Measurements from ENCODE around the gene RAB11A. TPM values are rescaled to one million over a fixed set of nuclear protein-coding genes. Genes with fewer than 3 reads are reported as not detected.
A peak's percentile ranks its signal among the peaks of the same experiment; 100 is the strongest.

Gene RAB11A
- total RNA-seq, 1 experiment from 2014 or later: 231 TPM

DNA sequence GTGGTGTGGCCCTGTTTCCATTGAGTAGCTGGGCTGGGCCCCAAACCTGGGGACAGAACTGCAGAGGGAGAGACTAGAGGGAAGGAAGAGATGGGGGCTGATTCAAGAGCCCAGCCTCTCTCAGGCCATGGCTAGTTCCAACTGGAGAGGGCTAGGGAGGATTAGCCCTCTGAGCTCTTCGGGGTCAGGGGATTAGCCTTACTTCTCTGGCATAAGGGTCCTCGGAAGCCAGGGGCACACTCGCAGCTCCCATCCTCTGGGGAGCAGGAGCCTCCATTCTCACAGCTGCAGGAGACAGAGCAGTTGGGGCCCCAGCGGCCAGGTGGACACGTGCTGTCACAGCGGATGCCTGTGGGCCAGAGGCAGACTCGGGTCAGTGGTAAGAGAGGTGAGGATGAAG lies 53.3 kb downstream of the RAB11A start:
- DNase-seq (ENCODE audit: low read depth): no peak
- in situ Hi-C loops (cut with HindIII; ENCODE audit: low pct_unique_long_range_greater_than_20kb, low sequenced_read_pairs): no loop called here

DNA sequence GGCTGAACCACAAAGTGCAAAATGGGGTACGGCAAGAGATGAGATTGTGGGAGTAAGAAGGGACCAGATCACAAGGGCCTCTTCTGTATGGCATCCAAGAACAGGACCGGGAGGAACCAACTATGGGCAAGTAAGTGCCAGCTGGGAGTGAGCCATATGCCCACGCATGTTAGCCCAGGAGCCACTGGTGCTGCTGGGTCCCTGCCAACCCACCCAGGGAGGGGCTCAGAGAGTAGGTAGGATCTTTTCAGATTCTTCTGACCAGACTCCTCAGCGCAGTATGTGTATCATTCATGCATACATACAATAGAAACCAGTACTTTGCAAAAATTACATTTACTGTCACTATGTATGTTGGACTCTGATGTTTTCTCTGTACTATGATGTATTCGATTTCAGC lies 54.0 kb downstream of the RAB11A start:
- in situ Hi-C loops (cut with HindIII; ENCODE audit: low pct_unique_long_range_greater_than_20kb, low sequenced_read_pairs): no loop called here

DNA sequence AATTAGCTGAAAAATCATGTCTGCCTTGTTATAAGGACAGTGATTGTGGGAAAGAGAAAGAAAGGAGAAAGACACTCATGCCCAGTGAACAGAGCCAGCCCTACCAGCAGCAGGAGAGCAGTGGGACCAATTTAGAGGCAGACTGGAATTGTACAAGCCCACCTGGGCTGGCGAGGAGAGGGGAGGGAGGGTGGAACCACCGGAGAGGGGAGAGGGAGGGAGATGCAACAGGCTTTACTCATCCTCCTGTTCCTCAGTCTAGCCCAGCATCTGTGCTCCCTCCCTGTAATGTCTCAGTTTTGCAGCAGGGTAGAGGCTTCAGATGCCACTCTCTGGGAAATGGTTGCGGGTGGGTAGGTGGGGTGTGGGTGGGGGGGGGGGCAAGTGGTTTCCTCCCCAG lies 54.7 kb downstream of the RAB11A start:
- in situ Hi-C loops (cut with HindIII; ENCODE audit: low pct_unique_long_range_greater_than_20kb, low sequenced_read_pairs): no loop called here
- DNase-seq (ENCODE audit: low read depth): no peak

More for the DNA sequence above, 54.0 kb downstream of the RAB11A start:
- no peak for DNase-seq (ENCODE audit: low read depth)

DNA sequence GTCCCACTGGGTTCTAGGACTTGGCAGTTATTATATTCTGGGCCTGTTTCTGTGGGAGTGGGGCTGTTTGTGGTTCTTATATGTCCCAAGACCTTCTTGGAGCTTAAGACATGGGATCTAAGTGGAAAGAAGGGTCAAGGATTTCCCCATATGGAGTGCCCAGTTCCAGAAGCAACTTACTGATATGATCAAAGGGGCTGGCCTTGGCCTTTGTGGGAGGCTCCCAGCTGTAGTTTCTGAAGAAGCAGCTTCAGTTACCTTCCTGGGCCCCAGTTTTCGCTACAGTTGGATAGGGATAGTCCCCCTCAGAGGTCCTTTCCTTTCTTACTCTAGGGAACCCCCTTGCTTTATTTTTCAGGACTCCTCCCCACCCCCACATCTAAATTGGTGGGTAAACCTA lies 56.0 kb downstream of the RAB11A start:
- in situ Hi-C loops (cut with HindIII; ENCODE audit: low pct_unique_long_range_greater_than_20kb, low sequenced_read_pairs): no loop called here
- DNase-seq (ENCODE audit: low read depth): no peak

DNA sequence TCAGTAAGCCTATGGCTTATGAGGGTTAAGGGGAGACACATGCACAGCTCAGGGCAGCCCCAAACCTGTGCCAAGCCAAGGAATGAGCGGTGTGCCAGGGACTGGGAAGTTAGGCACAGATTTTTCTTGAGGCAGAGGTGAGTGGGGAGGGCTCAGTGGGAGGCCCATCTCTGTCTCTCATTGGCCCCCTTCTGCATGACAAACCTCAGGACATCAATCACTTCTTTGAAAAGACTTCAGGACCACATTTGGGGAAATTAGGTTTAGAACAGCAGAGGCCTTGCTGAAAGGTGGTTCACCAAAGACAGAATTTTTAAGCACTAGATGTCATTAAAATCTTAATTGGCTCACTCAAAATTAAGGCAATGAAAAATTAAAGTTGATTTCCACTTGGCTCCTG lies 57.2 kb downstream of the RAB11A start:
- no peak for DNase-seq (ENCODE audit: low read depth)
- in situ Hi-C loops (cut with HindIII; ENCODE audit: low pct_unique_long_range_greater_than_20kb, low sequenced_read_pairs): no loop called here

DNA sequence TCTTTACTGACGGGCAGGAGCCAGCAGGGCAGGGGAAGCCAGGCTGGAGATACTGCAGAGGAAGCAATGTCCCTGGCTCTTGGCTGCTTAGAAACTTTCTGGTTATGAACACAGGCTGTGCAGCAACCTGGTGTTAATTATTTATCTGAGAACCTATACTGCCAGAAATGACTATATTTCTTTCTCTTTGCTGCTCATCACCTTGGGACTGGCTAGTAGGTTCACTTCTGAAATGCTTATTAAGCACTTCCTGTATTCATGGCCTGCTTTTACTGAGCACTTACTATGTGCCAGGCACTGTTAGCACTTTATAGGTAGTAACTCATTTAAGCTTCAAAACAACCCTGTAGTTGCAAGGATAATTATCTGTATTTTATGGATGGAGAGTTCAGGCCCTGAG lies 57.6 kb downstream of the RAB11A start:
- in situ Hi-C loops (cut with HindIII; ENCODE audit: low pct_unique_long_range_greater_than_20kb, low sequenced_read_pairs): no loop called here
- DNase-seq (ENCODE audit: low read depth): no peak

DNA sequence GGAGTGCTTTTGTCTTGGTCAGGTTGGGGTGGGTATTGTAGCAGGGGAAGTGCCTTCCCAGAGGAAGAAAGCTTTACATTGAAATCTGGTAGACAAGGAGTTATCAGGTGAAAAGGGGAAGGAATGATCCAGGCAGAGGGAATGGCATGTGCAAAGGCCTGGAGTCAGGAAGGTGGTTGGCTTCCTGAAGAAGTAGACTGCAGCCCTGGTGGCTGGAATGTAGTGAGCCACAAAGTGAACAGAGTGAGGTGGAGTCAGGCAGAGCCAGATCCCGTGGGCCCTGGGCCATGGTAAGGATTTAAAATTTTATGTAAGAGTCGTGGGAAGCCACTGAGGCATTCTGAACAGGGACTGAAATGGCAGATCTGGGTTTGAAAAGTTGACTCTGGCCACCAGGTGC lies 58.3 kb downstream of the RAB11A start:
- no peak for DNase-seq (ENCODE audit: low read depth)
- in situ Hi-C loops (cut with HindIII; ENCODE audit: low pct_unique_long_range_greater_than_20kb, low sequenced_read_pairs): no loop called here

DNA sequence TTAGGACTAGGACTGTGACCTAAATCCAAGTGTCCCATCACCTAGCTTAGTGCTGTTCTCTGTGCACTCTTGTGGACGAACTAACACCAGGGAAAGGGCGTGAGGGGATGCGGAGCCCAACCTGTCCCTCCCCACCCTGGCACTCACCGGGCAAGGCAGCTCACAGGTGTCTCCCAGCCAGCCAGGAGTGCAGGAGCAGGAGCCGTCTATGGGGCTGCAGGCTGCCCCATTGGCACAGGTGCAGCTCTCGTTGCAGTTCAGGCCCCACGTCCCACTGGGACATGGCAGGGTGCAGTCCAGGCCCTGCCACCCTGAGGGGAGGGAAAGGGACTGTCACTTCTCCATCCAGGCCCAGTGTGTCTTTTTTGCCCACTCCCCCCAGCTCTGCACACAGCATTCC lies 60.3 kb downstream of the RAB11A start:
- in situ Hi-C loops (cut with HindIII; ENCODE audit: low pct_unique_long_range_greater_than_20kb, low sequenced_read_pairs): no loop called here
- DNase-seq (ENCODE audit: low read depth): no peak

DNA sequence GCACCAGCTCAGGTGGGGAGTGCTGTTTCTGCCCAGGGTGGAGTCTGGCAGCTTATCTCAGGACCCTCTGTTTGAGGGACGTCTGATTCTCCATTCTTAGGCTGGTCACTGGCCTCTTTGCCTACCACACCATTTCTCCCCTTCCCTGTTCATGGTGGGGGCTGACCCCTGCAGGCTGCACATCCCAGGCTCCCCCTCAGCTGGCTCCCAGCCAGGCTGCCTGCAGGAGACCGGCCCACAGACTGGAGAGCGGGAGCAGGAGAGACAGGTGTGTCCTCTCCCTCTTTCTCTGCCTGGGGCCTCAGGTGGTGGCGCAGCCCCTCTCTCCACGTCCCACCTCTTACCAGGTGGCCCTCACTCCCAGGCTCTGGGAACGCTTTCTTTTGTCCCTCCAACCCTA lies 60.8 kb downstream of the RAB11A start:
- DNase-seq (ENCODE audit: low read depth): no peak
- in situ Hi-C loops (cut with HindIII; ENCODE audit: low pct_unique_long_range_greater_than_20kb, low sequenced_read_pairs): no loop called here

DNA sequence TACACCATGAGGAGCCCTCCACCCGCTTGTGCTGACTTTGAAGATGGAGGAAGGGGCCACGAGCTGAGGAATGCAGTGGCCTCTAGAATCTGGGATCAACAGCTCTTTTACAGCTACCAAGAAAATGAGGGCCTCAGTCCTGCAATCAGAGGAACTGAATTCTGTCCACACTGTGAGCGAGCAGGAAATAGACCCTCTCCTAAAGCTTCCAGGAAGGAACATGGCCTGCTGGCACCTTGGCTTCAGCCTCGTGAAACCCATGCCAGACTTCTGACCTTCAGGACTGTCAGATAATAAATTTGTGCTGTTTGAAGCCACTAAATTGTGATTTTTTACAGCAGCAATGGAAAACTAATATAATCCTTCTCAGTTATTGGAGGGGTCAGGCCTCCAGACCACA lies 61.9 kb downstream of the RAB11A start:
- no peak for DNase-seq (ENCODE audit: low read depth)
- in situ Hi-C loops (cut with HindIII; ENCODE audit: low pct_unique_long_range_greater_than_20kb, low sequenced_read_pairs): no loop called here

DNA sequence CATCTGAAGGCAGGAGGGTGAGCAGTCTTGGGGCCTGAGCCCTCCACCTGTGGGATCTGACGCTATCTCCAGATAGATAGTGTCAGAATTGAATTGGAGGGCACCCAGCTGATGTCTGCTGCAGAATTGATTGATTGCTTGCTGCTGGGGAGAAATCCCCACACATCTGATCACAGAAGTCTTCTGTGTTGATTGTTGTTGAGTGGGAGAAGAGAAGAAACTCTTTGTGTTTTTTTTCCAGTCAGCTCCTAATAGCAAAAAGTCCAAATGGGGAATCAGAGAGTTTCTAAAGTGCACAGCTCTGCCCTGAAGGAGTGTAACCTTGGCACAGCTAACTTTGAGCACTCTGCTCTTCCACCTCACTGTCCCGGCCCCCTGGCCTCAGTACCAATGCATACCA lies 66.1 kb downstream of the RAB11A start:
- in situ Hi-C loops (cut with HindIII; ENCODE audit: low pct_unique_long_range_greater_than_20kb, low sequenced_read_pairs): no loop called here
- no peak for DNase-seq (ENCODE audit: low read depth)

DNA sequence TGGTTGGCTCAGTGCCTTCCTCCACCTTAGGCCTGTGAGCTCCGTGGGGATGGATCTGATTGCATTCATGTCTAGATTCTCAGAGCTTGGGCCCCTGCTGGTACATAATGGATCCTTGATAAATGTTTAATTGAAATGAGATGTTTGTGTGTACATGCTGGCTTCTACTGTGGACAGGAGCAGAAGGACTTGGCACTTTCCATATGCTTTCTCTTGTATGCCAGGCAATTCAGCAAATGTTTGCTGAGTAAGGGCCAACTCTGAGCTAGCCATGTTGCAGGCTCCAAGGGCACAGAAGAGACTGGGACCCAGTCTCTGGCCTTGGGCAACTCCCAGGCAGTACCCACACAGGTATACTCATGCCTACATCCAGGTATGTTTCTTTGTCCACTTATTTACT lies 67.0 kb downstream of the RAB11A start:
- in situ Hi-C loops (cut with HindIII; ENCODE audit: low pct_unique_long_range_greater_than_20kb, low sequenced_read_pairs): no loop called here
- no peak for DNase-seq (ENCODE audit: low read depth)

DNA sequence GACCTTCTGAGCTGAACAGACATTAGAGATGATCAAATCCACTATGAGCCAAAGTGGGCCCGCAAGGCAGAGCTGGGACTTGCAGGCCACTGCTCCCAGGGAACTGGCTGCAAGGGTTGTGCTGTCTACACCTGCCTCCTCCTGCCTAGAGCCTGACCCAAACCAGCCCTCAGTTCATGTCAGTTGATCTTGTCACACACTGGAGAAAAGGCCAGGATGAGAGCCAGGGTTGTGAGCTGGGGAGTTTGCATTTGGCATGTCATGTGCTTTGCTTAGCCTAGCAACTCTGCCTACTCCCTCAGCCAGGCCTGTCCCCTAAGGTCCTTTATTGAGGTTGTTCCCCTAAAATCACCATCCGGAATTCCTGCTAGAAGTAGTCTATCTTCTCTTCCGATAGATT lies 67.8 kb downstream of the RAB11A start:
- DNase-seq (ENCODE audit: low read depth): no peak
- in situ Hi-C loops (cut with HindIII; ENCODE audit: low pct_unique_long_range_greater_than_20kb, low sequenced_read_pairs): no loop called here

DNA sequence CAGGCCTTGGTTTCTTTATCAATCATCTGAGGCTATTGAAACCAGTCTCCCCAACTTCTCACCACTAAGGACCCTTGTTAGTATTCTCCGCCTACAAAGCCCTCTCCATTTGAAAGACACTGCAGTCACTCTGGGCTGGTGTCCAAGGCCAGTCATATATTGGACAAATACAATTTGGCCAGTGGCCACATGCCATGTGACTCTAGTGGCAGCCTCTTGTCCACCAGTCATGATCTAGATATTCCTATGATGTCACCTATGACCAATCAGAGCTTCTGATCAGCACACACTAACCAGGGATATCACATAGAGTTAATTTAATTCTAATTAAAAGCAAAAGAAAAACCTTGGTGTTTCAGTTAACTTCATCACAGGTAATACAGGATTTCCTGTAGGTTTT lies 68.2 kb downstream of the RAB11A start:
- peak; percentile 13 for DNase-seq (ENCODE audit: low read depth)

DNA sequence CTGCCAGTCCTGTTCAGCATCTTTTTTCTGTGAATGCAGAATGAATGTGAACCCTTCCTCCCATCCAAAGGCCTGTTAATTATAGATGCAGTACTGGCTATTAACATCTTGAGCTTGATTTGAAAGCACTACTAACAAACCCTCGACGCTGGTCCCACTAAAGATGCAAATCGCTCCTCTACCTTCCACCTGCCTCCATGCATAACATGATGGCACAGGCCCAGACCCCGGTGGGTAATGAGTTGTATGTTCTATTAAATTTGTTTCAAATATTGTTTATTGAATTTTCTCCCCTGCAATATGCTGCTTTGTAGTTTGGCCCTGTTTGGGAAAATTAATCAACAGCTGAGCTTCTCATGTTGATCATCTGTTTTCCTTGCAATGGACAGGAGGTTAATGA lies 69.3 kb downstream of the RAB11A start:
- in situ Hi-C loops (cut with HindIII; ENCODE audit: low pct_unique_long_range_greater_than_20kb, low sequenced_read_pairs): no loop called here
- DNase-seq (ENCODE audit: low read depth): no peak

More for the DNA sequence above, 68.2 kb downstream of the RAB11A start:
- in situ Hi-C loops (cut with HindIII; ENCODE audit: low pct_unique_long_range_greater_than_20kb, low sequenced_read_pairs): no loop called here

DNA sequence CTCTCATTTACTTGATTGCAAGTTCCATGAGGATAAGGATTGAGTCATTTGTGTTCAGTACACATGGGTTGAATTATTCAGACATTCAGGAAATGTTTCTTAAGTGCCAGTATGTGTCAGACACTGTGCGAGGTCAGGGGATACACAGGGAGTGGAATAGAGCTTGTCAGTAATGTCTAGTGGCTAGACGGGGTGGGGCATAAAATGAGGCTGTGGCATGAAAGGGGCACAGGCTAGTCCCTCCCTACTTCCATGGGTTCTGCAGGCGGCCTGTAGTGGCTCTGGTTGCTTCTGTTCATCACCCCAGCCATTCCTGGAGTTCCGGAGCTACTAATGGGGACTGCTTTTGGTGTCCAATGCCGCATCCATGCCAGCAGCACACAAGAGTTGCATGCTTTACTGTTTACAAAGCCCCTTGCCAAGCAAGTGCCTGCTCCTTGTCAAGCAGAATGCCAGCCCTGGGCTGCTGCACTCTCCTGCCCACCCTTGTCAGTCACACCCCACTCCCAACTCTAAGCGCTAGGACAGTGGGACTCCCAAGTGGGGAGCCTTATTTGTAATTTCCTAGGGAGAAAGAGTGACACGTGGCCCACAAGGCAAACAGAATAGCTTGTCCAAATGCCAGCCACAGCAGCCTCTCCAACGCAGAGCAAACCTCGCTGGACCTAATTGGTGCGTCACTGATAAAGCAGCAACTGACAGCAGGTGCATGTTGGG lies 70.8 kb downstream of the RAB11A start:
- in situ Hi-C loops (cut with HindIII; ENCODE audit: low pct_unique_long_range_greater_than_20kb, low sequenced_read_pairs): no loop called here

DNA sequence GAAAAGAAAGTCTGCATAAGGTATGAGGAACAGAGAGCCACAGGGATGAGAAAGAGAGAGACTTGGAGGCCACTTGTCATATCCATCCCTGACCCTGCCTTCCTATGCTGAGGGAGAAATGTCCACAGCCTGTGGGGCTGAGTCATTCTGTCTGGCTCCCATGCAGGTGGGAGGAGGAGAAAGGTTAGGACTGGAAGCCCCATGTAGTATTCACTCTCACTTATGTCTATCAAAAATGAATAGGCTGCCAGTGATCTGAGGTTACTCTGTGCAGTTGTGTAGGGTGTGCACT lies 71.3 kb downstream of the RAB11A start:
- in situ Hi-C loops (cut with HindIII; ENCODE audit: low pct_unique_long_range_greater_than_20kb, low sequenced_read_pairs): no loop called here
- peak; percentile 37 for DNase-seq (ENCODE audit: low read depth)

More for the DNA sequence above, 70.8 kb downstream of the RAB11A start:
- DNase-seq (ENCODE audit: low read depth): peak; percentile 50
